H1 (cell line): ENCODE results near the gene ZMIZ1. TPM values are rescaled to one million over a fixed set of nuclear protein-coding genes. Genes with fewer than 3 reads are reported as not detected.

Source experiments
- CTCF ChIA-PET: fragments of 300-600 bp; sonication (Branson Sonifier 250); formaldehyde crosslinking; loops from one replicate; lab custom pipeline; 2021; ENCODE audit not compliant: partially characterized antibody; lab: Charles Lee
- POLR2A ChIA-PET: fragments of 300-600 bp; sonication (Branson Sonifier 250); formaldehyde crosslinking; loops from one replicate; lab custom pipeline; 2021; ENCODE audit warnings: inconsistent platforms; ENCODE audit not compliant: partially characterized antibody; lab: Charles Lee
- DNase-seq, 2 experiments: peaks; one replicate each; pipeline versions ENCODE4 v3.0.0 to v3.0.0-alpha.2; 2010 to 2022; ENCODE audit warnings: low spot score in 2 of 2, low read depth in 1 of 2, mixed read lengths in 1 of 2
- FAIRE-seq: peaks from 2 replicates; lab custom pipeline; 2011; peaks lifted over from hg19 to GRCh38; lab: Jason Lieb, UNC
- H2AFZ ChIP-seq: 2 replicates; pipeline ENCODE4 v1.8.1; 2012; ENCODE audit warnings: low read length, inconsistent platforms
- H2AK5ac ChIP-seq: 2 replicates; pipeline ENCODE4 v1.6.1; 2013; ENCODE audit warnings: low read depth, low read length
- H2BK120ac ChIP-seq: replicated peaks from 2 replicates; pipeline ENCODE3; 2013; ENCODE audit warnings: low read depth, low read length, inconsistent platforms
- H2BK12ac ChIP-seq: 2 replicates; pipeline ENCODE4 v1.6.1; 2013; ENCODE audit warnings: low read depth, low read length
- H2BK15ac ChIP-seq: 2 replicates; pipeline ENCODE4 v1.6.1; 2013; ENCODE audit warnings: low read length
- H2BK20ac ChIP-seq: 2 replicates; pipeline ENCODE4 v1.6.1; 2013; ENCODE audit warnings: low read length
- H2BK5ac ChIP-seq: 2 replicates; pipeline ENCODE4 v1.6.1; 2013; ENCODE audit warnings: low read depth, low read length
- H3K14ac ChIP-seq: 2 replicates; pipeline ENCODE4 v1.6.1; 2013; ENCODE audit warnings: inconsistent platforms; ENCODE audit not compliant: insufficient read length
- H3K18ac ChIP-seq: 2 replicates; pipeline ENCODE4 v1.6.1; 2013; ENCODE audit warnings: low read length; ENCODE audit errors: extremely low read depth
- H3K23ac ChIP-seq: 2 replicates; pipeline ENCODE4 v1.6.1; 2013; ENCODE audit warnings: inconsistent platforms; ENCODE audit not compliant: insufficient read length
- H3K23me2 ChIP-seq: 2 replicates; pipeline ENCODE4 v1.6.1; 2013; ENCODE audit warnings: low read depth, low read length
- H3K27ac ChIP-seq: 2 replicates; pipeline ENCODE4 v1.6.1; 2011; ENCODE audit warnings: low read depth, low read length, inconsistent platforms
- H3K27me3 ChIP-seq, 4 experiments: replicated peaks in 1 of 4; 1 replicate in 1 of 4; 2 replicates in 3 of 4; pipeline versions ENCODE4 v1.6.1 to v1.8.1; 2011 to 2013; ENCODE audit warnings: low read length in 3 of 4, mild to moderate bottlenecking in 3 of 4, inconsistent platforms in 2 of 4, mixed read lengths in 2 of 4, moderate library complexity in 1 of 4; ENCODE audit not compliant: control insufficient read depth in 3 of 4, insufficient read depth in 3 of 4; ENCODE audit errors: extremely low read depth in 1 of 4
- H3K36me3 ChIP-seq, 4 experiments: 2 replicates each; pipeline versions ENCODE4 v1.6.1 to v1.8.1; 2011 to 2013; ENCODE audit warnings: mild to moderate bottlenecking in 4 of 4, low read length in 3 of 4, moderate library complexity in 2 of 4, control low read depth in 1 of 4, inconsistent platforms in 1 of 4; ENCODE audit not compliant: insufficient read depth in 4 of 4, control insufficient read depth in 2 of 4
- H3K4ac ChIP-seq: replicated peaks from 2 replicates; pipeline ENCODE3; 2013; ENCODE audit warnings: low read length, low read depth, mixed read lengths, inconsistent platforms; ENCODE audit not compliant: insufficient read length
- H3K4me1 ChIP-seq, 4 experiments: replicated peaks in 1 of 4; 1 replicate in 1 of 4; 2 replicates in 3 of 4; pipeline versions ENCODE4 v1.6.1 to v1.8.1; 2011 to 2013; ENCODE audit warnings: low read length in 3 of 4, inconsistent platforms in 2 of 4, mixed read lengths in 1 of 4; ENCODE audit not compliant: insufficient read depth in 4 of 4, control insufficient read depth in 3 of 4
- H3K4me2 ChIP-seq, 2 experiments: 2 replicates each; pipeline versions ENCODE4 v1.6.1 to v1.8.1; 2011 to 2013; ENCODE audit warnings: low read depth in 2 of 2, low read length in 2 of 2, control low read depth in 1 of 2, inconsistent platforms in 1 of 2, mild to moderate bottlenecking in 1 of 2; ENCODE audit not compliant: insufficient read depth in 1 of 2
- H3K4me3 ChIP-seq, 4 experiments: fragments of 200-600, 300-600 bp in 1 of 4; sonication (generic), shearing (Covaris generic), sonication (Bioruptor Twin) in 1 of 4; 2 replicates each; pipeline versions ENCODE4 v1.5.1 to v1.8.1; 2011 to 2016; ENCODE audit warnings: low read length in 4 of 4, low read depth in 3 of 4, control low read depth in 2 of 4, inconsistent platforms in 2 of 4, mild to moderate bottlenecking in 2 of 4, mixed read lengths in 1 of 4, moderate library complexity in 1 of 4; ENCODE audit not compliant: insufficient read depth in 2 of 4; ENCODE audit errors: extremely low read depth in 1 of 4
- H3K56ac ChIP-seq: replicated peaks from 2 replicates; pipeline ENCODE3; 2013; ENCODE audit warnings: low read depth, mild to moderate bottlenecking, mixed read lengths, low read length, inconsistent platforms; ENCODE audit not compliant: insufficient read length
- H3K79me1 ChIP-seq: 2 replicates; pipeline ENCODE4 v1.6.1; 2013; ENCODE audit warnings: low read depth, low read length, control low read depth
- H3K79me2 ChIP-seq, 2 experiments: 2 replicates each; pipeline versions ENCODE4 v1.6.1 to v1.8.1; 2012 to 2013; ENCODE audit warnings: low read length in 2 of 2, mild to moderate bottlenecking in 2 of 2, inconsistent platforms in 1 of 2; ENCODE audit not compliant: insufficient read depth in 2 of 2, control insufficient read depth in 1 of 2
- H3K9ac ChIP-seq, 4 experiments: replicated peaks in 1 of 4; 1 replicate in 1 of 4; 2 replicates in 3 of 4; pipeline versions ENCODE4 v1.6.1 to v1.8.1; 2011 to 2013; ENCODE audit warnings: low read depth in 3 of 4, low read length in 3 of 4, control low read depth in 2 of 4, mild to moderate bottlenecking in 2 of 4, moderate library complexity in 2 of 4, inconsistent platforms in 1 of 4; ENCODE audit errors: extremely low read depth in 1 of 4
- H3K9me3 ChIP-seq, 2 experiments: 2 replicates each; pipeline versions ENCODE4 v1.6.1 to v1.8.1; 2012 to 2013; ENCODE audit warnings: mild to moderate bottlenecking in 2 of 2, moderate library complexity in 2 of 2, control low read depth in 1 of 2, inconsistent platforms in 1 of 2, low read depth in 1 of 2, low read length in 1 of 2, mixed read lengths in 1 of 2; ENCODE audit not compliant: insufficient read depth in 2 of 2
- H4K20me1 ChIP-seq, 2 experiments: replicated peaks in 1 of 2; 2 replicates each; pipeline versions ENCODE3 to v1.8.1; 2011 to 2013; ENCODE audit warnings: inconsistent platforms in 2 of 2, low read length in 2 of 2, mild to moderate bottlenecking in 1 of 2; ENCODE audit not compliant: insufficient read depth in 2 of 2, control insufficient read depth in 1 of 2
- H4K5ac ChIP-seq: 2 replicates; pipeline ENCODE4 v1.6.1; 2013; ENCODE audit warnings: low read length, low read depth, mixed read lengths, inconsistent platforms; ENCODE audit not compliant: insufficient read length
- H4K8ac ChIP-seq: 2 replicates; pipeline ENCODE4 v1.8.0; 2013; ENCODE audit warnings: mild to moderate bottlenecking, moderate library complexity, low read length, inconsistent platforms; ENCODE audit not compliant: insufficient read depth; ENCODE audit errors: extremely low read depth
- H4K91ac ChIP-seq: replicated peaks from 2 replicates; pipeline ENCODE3; 2013; ENCODE audit warnings: low read length, mixed read lengths, inconsistent platforms; ENCODE audit not compliant: insufficient read length
- ASH2L ChIP-seq: fragments of 200-600, 300-600 bp; sonication (generic); IDR thresholded peaks from one replicate; pipeline ENCODE4 v1.7.1; 2017; ENCODE audit warnings: low read length
- BACH1 ChIP-seq: IDR thresholded peaks from 2 replicates; pipeline ENCODE4 v1.6.1; 2012; ENCODE audit warnings: low read length, improper control_type of control experiment
- BRCA1 ChIP-seq: IDR thresholded peaks from 2 replicates; pipeline ENCODE4 v1.6.1; 2012; ENCODE audit warnings: low read depth, low read length, improper control_type of control experiment
- E2F6 ChIP-seq: IDR thresholded peaks from 2 replicates; pipeline ENCODE4 v1.6.1; 2012; ENCODE audit warnings: inconsistent platforms
- FOSL1 ChIP-seq: IDR thresholded peaks from 2 replicates; pipeline ENCODE4 v1.6.1; 2011; ENCODE audit warnings: mild to moderate bottlenecking, low read depth, low read length, moderate library complexity; ENCODE audit not compliant: insufficient read depth
- GTF2F1 ChIP-seq: IDR thresholded peaks from 2 replicates; pipeline ENCODE4 v1.6.1; 2012; ENCODE audit warnings: low read depth, low read length, improper control_type of control experiment, borderline replicate concordance
- KDM4A ChIP-seq: IDR thresholded peaks from one replicate; pipeline ENCODE4 v1.7.1; 2012; ENCODE audit warnings: low read depth, mild to moderate bottlenecking, moderate library complexity, low read length, inconsistent platforms; ENCODE audit not compliant: severe bottlenecking
- SRF ChIP-seq: IDR thresholded peaks from 2 replicates; pipeline ENCODE4 v1.6.1; 2011; ENCODE audit warnings: mild to moderate bottlenecking, low read depth, low read length, moderate library complexity
- TBP ChIP-seq: IDR thresholded peaks from 2 replicates; pipeline ENCODE4 v1.6.1; 2011; ENCODE audit warnings: low read depth, low read length, improper control_type of control experiment
- WGBS, 2 experiments: shearing (Covaris generic) in 1 of 2; methylation state at CpG; one replicate each; pipeline versions ENCODE4 v1.1.6 to v1.1.7; 2013 to 2015; ENCODE audit warnings: low lambda C conversion rate in 2 of 2, mixed read lengths in 2 of 2, inconsistent platforms in 1 of 2, low coverage in 1 of 2, missing lambda C conversion rate in 1 of 2; ENCODE audit not compliant: insufficient replicate concordance in 2 of 2, insufficient coverage in 1 of 2, insufficient read length in 1 of 2; ENCODE audit errors: extremely low coverage in 1 of 2, missing lambda C conversion rate in 1 of 2; 5-methylcytosine and 5-hydroxymethylcytosine counted together
- polyA plus RNA-seq, 7 experiments: library from polyadenylated mRNA; depleted of rRNA in 3 of 7; stranded (reverse) in 5 of 7; unstranded in 2 of 7; fragments of >200 nt in 5 of 7; fragments of 200-250 nt in 2 of 7; gene quantifications; 1 replicate in 5 of 7; 2 replicates in 1 of 7; 4 replicates in 1 of 7; pipeline versions ENCODE4 v1.2.1 to v1.2.3, GENCODE V29; 2011 to 2013; ENCODE audit warnings: missing spikeins in 2 of 7, mixed read lengths in 2 of 7
- total RNA-seq: library from RNA; stranded (reverse); fragmentation: NEBNext Ultra II Directional; extraction: Animal tissue kit (Norgen Biotek cat#: 25700); gene quantifications from 2 replicates; pipeline ENCODE4 v1.2.1, GENCODE V29; 2021
- TF ChIP-seq, protein P1 (sequence below): IDR thresholded peaks from 2 replicates; pipeline ENCODE4 v1.6.1; 2012; ENCODE audit warnings: inconsistent platforms
- TF ChIP-seq, protein P2 (sequence below): IDR thresholded peaks from 2 replicates; pipeline ENCODE4 v1.6.1; 2011; ENCODE audit warnings: low read depth, mild to moderate bottlenecking, low read length; ENCODE audit not compliant: insufficient read depth

Gene ZMIZ1
- total and polyA plus RNA-seq, 2 of the 8 experiments (the other 6 are each of a cell fraction or from before 2014, with no cell fraction given), result 8.1 to 28.0 TPM

- Histone ChIP-seq H3K4ac (no peak overlapping the region), H2BK20ac (no peak overlapping the region), H2BK5ac (no peak overlapping the region), H3K14ac (no peak overlapping the region), H3K23me2 (no peaks in the 10 kb centered on the region), H3K27ac (no peak overlapping the region), H4K8ac (no peak overlapping the region), H3K4me3 (no peak overlapping the region), H3K4me2 (no peak overlapping the region), H3K79me2 (no peaks in the 10 kb centered on the region), H2BK12ac (no peak overlapping the region), H2BK120ac (no peak overlapping the region), H4K91ac (no peak overlapping the region), H3K9ac (no peak overlapping the region), H2AFZ (no peak overlapping the region), H2BK15ac (no peak overlapping the region), H3K56ac (no peak overlapping the region), H3K36me3 (no peaks in the 10 kb centered on the region), H4K5ac (no peak overlapping the region), H3K18ac (no peak overlapping the region), H3K79me1 (no peaks in the 10 kb centered on the region), H3K23ac (no peak overlapping the region), H3K4me1 (peaks cover 0 to 5% (median 2%) of the 10 kb centered on the region in 4 experiments; a peak in 4 of 7 replicates), H4K20me1 (peaks cover 0 to 3% of the 10 kb centered on the region in 2 experiments), H3K27me3 (no peaks in the 10 kb centered on the region), H3K9me3 (no peaks in the 10 kb centered on the region), H2AK5ac (no peak overlapping the region)
- DNase-seq (no peak), FAIRE-seq (no peak)
- ChIA-PET CTCF (interaction anchor here (1.0 kb wide), 1 partner anchor 11 kb away, joined by 4 read pairs; no protein-coding TSS in a partner anchor), POLR2A (no interaction called here)
- 95% methylated on average over 5 of the region's 5 CpGs; no CpG with 5 or more reads in 1 of the 2 experiments for WGBS, 2 experiments
- TF ChIP-seq E2F6 (no peak), SRF (no peak), GTF2F1 (no peak), ASH2L (no peak), KDM4A (no peak), BACH1 (no peak), TBP (no peak), FOSL1 (no peak), BRCA1 (no peak)
- TF ChIP-seq, protein P1, sequence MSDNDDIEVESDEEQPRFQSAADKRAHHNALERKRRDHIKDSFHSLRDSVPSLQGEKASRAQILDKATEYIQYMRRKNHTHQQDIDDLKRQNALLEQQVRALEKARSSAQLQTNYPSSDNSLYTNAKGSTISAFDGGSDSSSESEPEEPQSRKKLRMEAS, result no peak
- TF ChIP-seq, protein P2, sequence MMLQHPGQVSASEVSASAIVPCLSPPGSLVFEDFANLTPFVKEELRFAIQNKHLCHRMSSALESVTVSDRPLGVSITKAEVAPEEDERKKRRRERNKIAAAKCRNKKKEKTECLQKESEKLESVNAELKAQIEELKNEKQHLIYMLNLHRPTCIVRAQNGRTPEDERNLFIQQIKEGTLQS, result no peak
Observed at GRCh38 chr10:79044036-79044632, 24.6 kb upstream of the ZMIZ1 start.
